ENCODE measurements around the gene C4orf36.

DNA sequence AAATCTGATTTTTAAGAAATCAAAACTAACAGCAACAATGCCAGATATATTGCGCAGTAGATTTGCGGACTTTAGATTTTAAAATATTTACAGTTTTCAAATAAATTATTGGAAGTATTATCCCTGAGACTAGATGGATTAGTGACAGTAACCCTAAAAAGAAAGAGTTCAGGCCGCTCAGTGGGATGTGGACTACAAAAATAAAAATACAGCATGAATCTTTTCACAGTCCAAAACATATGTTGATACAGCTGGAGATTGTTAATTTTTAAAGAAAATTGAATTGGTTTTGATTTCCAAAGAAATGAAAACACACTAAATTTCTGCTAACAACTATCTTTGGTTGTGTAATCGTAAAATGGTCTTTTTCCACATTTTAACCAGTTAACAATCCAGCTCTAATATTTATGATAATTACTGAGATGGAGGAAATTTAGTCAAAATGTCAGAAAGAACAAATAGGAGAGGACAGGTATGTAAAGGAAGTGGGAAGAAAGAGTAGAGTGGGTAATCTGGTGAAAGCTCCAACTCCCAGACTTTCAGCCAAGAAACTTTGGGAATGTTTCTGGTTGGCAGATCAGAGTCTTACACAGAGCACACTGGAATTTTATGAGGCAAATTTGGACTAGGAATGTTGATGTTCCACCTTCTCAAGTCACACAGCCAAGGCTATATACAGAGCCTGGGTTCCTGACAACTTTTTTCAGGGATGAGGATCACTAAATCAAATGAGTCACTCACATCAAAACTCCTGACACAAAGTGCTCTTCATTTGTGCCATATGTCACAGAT is 15.1 kb downstream of the C4orf36 start:
- no peak for TF ChIP-seq POLR2A (IDR thresholded peaks at IDR 0.05)
- TF ChIP-seq, protein P1, sequence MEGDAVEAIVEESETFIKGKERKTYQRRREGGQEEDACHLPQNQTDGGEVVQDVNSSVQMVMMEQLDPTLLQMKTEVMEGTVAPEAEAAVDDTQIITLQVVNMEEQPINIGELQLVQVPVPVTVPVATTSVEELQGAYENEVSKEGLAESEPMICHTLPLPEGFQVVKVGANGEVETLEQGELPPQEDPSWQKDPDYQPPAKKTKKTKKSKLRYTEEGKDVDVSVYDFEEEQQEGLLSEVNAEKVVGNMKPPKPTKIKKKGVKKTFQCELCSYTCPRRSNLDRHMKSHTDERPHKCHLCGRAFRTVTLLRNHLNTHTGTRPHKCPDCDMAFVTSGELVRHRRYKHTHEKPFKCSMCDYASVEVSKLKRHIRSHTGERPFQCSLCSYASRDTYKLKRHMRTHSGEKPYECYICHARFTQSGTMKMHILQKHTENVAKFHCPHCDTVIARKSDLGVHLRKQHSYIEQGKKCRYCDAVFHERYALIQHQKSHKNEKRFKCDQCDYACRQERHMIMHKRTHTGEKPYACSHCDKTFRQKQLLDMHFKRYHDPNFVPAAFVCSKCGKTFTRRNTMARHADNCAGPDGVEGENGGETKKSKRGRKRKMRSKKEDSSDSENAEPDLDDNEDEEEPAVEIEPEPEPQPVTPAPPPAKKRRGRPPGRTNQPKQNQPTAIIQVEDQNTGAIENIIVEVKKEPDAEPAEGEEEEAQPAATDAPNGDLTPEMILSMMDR (IDR thresholded peaks at IDR 0.05), result no peak

Measured in right lobe of liver (tissue), 4 donors.